AG10803 (cell line): ENCODE data around the gene SLC8A1.
"Not testable (repeated sequence)": the region's sequence is repeated elsewhere in the genome, so short reads cannot be mapped to it uniquely, and the experiment has no call there.

ENCODE experiments used
- DNase-seq: peaks from one replicate; pipeline ENCODE4 v3.0.0; 2010; ENCODE audit warnings: low read depth
- H3K4me3 ChIP-seq: 2 replicates; pipeline ENCODE4 v1.5.1; 2011; ENCODE audit warnings: mild to moderate bottlenecking, low read length, control low read depth
- TF ChIP-seq, protein P1 (sequence below): conservative IDR thresholded peaks from 2 replicates; pipeline ENCODE4 v1.5.1; 2011; ENCODE audit warnings: mild to moderate bottlenecking, low read length, control low read depth, inconsistent platforms

Gene SLC8A1

DNA sequence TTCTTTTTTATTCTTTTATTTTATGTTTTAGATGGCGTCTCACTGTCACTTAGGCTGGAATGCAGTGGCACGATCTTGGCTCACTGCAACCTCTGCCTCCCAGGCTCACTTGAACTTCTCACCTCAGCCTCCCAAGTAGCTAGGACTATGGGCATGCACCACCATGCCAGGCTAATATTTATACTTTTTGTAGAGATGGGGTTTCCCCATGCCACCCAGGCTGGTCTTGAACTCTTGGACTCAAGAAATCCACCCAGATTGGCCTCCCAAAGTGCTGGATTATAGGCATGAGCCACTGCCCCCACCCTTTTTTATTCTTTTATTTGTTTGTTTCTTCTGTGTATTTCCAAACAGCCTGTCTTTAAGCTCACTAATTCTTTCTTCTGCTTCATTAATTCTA is 366.1 kb downstream of the SLC8A1 start:
- H3K4me3 ChIP-seq = no peak overlapping the region
- TF ChIP-seq, protein P1, sequence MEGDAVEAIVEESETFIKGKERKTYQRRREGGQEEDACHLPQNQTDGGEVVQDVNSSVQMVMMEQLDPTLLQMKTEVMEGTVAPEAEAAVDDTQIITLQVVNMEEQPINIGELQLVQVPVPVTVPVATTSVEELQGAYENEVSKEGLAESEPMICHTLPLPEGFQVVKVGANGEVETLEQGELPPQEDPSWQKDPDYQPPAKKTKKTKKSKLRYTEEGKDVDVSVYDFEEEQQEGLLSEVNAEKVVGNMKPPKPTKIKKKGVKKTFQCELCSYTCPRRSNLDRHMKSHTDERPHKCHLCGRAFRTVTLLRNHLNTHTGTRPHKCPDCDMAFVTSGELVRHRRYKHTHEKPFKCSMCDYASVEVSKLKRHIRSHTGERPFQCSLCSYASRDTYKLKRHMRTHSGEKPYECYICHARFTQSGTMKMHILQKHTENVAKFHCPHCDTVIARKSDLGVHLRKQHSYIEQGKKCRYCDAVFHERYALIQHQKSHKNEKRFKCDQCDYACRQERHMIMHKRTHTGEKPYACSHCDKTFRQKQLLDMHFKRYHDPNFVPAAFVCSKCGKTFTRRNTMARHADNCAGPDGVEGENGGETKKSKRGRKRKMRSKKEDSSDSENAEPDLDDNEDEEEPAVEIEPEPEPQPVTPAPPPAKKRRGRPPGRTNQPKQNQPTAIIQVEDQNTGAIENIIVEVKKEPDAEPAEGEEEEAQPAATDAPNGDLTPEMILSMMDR = no peak
- no peak for DNase-seq

GRCh38 chr2:40073336-40073735 is 378.6 kb downstream of the SLC8A1 start:
- not testable (repeated sequence) for H3K4me3 ChIP-seq
- DNase-seq = peak; percentile 67

- no peak for DNase-seq
- no peak overlapping the region for H3K4me3 ChIP-seq
- TF ChIP-seq, protein P1 = no peak
These were observed 379.3 kb downstream of the SLC8A1 start for GRCh38 chr2:40072442-40073232.

- H3K4me3 ChIP-seq = no peak overlapping the region
- no peak for DNase-seq
- TF ChIP-seq, protein P1 = no peak
These were observed 389.5 kb downstream of the SLC8A1 start for GRCh38 chr2:40062381-40062780.

DNA sequence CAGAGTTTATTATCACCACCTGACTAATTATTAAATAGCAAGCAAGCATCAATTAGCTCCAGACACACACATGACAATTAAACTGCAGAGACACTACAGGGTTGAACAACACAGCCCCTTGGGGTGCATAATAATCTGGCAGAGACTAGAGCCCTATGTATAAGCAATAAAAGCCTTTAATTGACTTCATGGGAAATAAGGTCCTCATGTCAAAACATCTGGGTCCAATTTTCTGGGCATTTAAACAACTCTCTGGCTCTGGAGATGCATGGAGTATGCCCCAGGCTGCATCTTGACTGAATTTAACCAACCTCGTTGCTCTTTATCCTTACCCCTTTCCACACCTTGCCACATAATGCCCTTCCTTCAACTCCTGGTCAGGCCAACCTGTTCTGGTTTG is 402.1 kb downstream of the SLC8A1 start:
- TF ChIP-seq, protein P1 = no peak
- peak; percentile 57 for DNase-seq
- H3K4me3 ChIP-seq = no peak overlapping the region

GRCh38 chr2:40048506-40048905 is 403.4 kb downstream of the SLC8A1 start:
- TF ChIP-seq, protein P1 = no peak
- no peak for DNase-seq
- H3K4me3 ChIP-seq = no peak overlapping the region

- no peak overlapping the region for H3K4me3 ChIP-seq
- TF ChIP-seq, protein P1 = no peak
- no peak for DNase-seq
These were observed 404.5 kb downstream of the SLC8A1 start for GRCh38 chr2:40047406-40047805.
